ENCODE data around the gene LDHAL6B.
"Not testable (repeated sequence)": the region's sequence is repeated elsewhere in the genome, so short reads cannot be mapped to it uniquely, and the experiment has no call there.

The LDHAL6B gene

DNA sequence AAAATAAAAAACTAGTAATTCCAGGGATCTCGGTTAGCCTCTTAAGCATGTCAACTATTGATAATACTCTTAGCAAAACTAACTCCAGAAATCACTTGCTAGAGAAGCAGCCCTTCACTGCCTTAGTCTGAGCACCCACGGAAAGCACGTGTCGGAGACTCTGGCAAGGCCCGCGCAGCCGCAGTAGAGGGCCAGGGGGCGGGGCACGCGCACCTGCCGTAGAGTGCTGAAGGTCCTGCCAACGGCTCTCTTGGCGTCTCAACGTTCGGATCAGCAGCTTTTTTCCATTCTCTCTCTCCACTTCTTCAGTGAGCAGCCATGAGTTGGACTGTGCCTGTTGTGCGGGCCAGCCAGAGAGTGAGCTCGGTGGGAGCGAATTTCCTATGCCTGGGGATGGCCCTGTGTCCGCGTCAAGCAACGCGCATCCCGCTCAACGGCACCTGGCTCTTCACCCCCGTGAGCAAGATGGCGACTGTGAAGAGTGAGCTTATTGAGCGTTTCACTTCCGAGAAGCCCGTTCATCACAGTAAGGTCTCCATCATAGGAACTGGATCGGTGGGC lies at the start of gene LDHAL6B:
LDHAL6B (plus strand) TSS at position 221 of the 561 bp plus-strand sequence; CDS start at position 319, 98 bp downstream.
- no peak for DNase-seq (ENCODE audit: low spot score)
- Histone ChIP-seq H3K4me3 (no peak within 1 kb of the TSS), H3K27ac (no peak within 1 kb of the TSS)
- no peak for TF ChIP-seq CTCF (IDR thresholded peaks at IDR 0.05)

DNA sequence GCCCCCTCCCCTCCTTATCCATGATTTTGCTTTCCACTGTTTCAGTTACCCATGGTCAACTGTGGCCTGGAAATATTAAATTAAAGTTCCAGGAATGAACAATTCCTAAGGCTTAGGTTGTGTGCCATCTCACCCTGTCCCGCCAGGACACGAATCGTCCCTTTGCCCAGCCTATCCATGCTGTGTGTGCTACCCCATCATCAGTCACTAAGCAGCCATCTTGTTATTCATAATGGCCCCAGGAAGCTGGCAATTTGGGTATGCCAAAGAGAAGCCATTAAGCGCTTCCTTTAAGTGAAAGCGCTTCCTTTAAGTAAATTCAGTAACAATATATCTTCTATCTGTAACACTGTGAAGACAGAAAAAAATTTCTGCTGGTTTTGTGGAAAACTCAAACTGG lies 49.2 kb upstream of the LDHAL6B start:
- H3K4me3 ChIP-seq = no peak overlapping the region
- H3K27ac ChIP-seq = no peak overlapping the region

DNA sequence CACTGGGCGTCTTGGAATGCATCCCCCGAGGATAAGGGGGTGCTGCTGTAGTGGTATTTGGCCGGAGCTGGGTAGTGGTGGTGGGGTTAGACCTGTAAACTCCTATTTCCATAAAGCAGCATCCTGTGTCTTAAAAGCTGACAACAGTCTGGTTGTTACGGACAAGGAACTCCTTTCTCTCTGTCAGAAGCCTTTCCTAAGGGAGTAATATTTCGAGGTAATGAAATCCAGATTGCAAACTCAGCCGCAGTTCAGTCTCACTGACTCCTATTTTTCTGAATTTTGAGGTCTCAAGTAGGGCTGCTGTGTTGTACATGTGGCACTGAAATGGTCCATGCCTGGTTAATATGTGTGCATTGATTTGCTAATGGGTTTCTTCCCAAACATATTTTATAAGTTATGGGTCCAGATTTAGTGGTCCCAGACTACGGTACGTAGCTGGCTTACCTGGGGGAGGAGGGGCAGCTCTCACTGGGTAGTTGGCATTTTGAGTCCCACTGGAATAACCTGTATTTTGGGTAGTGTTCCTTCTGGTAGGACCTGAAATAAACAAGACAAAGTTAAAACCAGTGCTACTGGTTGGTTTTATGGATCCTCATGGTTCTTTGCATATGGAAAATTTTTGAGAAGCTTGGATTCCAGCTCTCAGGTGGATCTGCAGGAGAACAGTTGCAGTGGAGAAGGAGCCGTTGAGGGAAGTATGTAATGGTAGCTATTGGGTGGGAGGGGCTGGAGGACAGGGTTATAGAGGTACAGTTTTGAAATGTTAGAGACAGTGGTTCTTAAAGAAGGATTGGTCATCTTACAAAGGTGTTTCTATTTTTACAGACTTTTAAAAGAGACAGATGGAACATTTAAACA lies 48.6 kb upstream of the LDHAL6B start:
- no peak overlapping the region for H3K27ac ChIP-seq
- no peak for TF ChIP-seq CTCF (IDR thresholded peaks at IDR 0.05)
- no peak overlapping the region for H3K4me3 ChIP-seq
- DNase-seq (ENCODE audit: low spot score) = no peak

More for the DNA sequence above, 49.2 kb upstream of the LDHAL6B start:
- no peak for DNase-seq (ENCODE audit: low spot score)
- no peak for TF ChIP-seq CTCF (IDR thresholded peaks at IDR 0.05)

DNA sequence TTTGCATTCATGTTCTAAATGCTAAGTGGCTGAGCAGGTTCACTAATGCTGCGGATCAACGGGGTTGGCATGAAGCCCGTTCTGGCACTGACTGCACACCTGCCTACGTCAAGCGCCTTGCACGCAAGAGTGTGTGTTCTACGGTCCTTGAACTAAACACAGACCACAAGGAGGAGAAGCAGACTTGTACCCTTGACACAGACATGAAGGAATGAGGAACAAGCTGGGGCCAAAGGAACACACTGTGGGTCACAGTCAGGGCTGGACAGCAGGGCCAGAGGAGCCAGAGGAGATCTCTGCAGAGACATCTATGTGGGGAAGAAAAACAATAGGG lies 48.0 kb upstream of the LDHAL6B start:
- no peak for DNase-seq (ENCODE audit: low spot score)
- no peak overlapping the region for H3K4me3 ChIP-seq
- no peak for TF ChIP-seq CTCF (IDR thresholded peaks at IDR 0.05)
- no peak overlapping the region for H3K27ac ChIP-seq

DNA sequence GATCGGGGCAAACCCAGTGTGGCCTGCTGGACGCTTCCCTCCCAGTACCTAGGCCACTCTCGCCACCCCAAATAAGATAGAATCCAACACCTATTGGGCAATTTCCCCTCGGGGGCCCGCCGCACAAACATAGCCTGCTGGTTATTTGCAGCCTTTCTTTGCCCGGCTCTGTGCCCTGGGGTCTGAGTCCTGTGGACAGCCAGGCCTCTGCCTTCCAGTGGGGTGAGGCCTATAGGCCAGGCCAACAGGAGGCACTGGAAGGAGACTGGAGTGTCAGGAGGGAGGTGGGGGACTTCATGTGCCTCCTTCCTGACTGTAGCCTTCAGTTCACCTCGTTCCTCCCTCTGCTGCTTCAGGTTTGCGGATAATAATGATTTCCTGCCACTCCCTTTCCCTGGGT lies 47.4 kb upstream of the LDHAL6B start:
- no peak for DNase-seq (ENCODE audit: low spot score)
- Histone ChIP-seq H3K27ac (no peak overlapping the region), H3K4me3 (no peak overlapping the region)
- no peak for TF ChIP-seq CTCF (IDR thresholded peaks at IDR 0.05)

- no peak overlapping the region for H3K4me3 ChIP-seq
- DNase-seq (ENCODE audit: low spot score) = no peak
- no peak overlapping the region for H3K27ac ChIP-seq
- TF ChIP-seq CTCF (IDR thresholded peaks at IDR 0.05) = no peak
Observed at GRCh38 chr15:59160880-59161593, 45.6 kb upstream of the LDHAL6B start.

GRCh38 chr15:59162080-59162479 lies 44.6 kb upstream of the LDHAL6B start:
- not testable (repeated sequence) for H3K4me3 ChIP-seq; DNase-seq (ENCODE audit: low spot score); H3K27ac ChIP-seq
